GM19240 (cell line): Measurements from ENCODE around the gene WDR86.

Source experiments
- DNase-seq: peaks from one replicate; pipeline ENCODE4 v3.0.0; 2011; ENCODE audit warnings: low spot score; ENCODE audit not compliant: insufficient read length

The WDR86 gene, protein sequence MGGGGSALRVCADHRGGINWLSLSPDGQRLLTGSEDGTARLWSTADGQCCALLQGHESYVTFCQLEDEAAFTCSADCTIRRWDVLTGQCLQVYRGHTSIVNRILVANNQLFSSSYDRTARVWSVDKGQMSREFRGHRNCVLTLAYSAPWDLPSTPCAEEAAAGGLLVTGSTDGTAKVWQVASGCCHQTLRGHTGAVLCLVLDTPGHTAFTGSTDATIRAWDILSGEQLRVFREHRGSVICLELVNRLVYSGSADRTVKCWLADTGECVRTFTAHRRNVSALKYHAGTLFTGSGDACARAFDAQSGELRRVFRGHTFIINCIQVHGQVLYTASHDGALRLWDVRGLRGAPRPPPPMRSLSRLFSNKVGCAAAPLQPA

DNA sequence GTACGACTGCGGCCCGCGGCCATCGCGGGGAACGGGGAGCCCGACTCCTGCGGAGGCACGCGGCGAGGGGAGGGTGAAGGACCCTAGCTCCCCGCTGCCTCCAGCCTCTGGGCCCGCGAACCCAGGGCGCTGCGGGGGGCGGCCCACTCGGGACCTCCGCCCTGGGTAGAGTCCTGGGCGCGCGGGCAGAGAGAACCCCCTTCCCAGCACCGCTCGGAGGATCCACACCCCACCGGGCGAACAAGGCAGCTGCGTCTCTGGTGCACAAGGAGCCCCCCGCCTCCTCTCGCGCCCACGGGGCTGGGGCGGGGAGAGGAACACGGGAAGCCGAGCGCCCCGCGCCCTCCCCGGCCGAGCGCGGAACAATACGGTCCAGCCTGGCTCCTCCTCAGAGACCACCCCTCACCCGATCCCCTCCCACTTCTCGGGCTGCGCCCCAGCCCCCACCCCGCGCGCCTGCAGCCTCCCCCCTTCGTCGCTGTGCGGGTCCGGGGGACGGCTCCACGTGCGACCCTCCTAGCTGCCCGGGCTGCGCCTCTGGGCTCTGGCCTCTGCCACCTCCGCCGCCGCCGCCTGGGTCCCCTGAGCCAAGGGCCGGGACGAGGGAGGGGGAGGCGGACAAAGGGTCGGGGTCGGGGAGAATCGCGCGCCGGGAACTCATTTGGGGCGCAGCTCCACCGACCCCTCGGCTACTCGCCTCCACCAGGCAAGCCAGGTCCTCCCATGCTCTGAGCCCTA lies at the start of gene WDR86:
Gene WDR86 (minus strand): TSS at position 372 of the 738 bp plus-strand sequence. CDS start 449 bp downstream, outside the sequence.
- no peak for DNase-seq

DNA sequence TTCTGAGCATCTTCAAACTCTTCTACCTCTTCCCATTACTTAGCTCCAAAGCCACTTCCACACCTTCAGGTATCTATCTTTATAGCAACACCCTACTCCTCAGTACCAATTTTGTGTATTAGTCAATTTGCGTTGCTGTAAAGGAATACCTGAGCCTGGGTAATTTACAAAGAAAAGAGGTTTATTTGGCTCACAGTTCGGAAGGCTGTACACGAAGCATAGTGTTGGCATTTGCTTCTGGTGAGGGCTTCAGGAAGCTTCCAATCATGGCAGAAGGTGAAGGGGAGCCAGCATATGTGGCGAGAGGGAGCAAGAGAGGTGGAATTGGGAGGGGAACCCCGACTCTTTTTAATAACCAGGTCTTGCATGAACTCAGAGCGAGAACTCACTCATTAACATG lies 47.7 kb upstream of the WDR86 start:
- DNase-seq: no peak

DNA sequence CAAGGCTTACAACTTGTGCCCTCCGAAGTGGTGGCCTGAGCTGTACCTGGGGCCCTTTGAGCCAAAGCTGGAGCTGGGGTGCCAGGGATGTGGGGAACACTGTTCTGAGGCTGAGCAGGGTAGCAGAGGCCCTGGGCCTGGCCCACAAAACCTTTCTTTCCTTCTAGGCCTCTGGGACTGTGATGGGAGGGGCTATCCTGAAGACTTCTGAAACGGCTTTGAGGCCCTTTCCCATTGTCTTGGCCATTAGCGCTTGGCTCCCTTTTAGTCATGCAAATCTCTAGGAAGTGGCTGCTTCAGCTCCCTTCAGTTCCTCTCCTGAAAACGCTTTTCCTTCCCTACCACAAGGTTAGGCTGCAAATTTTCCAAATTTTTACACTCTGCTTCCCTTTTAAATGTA lies 46.9 kb upstream of the WDR86 start:
- no peak for DNase-seq

DNA sequence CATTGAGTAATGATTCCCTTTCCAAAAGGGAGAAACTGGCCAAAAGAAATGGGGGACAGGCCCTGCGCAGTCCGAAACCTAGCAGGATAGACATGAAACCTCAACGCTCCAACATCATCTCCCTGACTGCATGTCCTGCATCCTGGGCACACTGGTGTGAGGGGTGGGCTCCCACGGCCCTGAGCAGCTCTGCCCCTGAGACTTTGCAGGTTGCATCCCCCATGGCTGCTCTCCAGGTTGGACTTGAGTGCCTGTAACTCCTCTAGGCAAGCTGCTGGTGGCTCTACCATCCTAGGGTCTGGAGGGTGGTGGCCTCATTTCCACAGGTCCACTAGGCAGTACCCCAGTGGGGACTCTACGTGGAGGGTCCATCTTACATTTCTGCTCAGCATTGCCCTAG lies 46.4 kb upstream of the WDR86 start:
- DNase-seq: no peak

DNA sequence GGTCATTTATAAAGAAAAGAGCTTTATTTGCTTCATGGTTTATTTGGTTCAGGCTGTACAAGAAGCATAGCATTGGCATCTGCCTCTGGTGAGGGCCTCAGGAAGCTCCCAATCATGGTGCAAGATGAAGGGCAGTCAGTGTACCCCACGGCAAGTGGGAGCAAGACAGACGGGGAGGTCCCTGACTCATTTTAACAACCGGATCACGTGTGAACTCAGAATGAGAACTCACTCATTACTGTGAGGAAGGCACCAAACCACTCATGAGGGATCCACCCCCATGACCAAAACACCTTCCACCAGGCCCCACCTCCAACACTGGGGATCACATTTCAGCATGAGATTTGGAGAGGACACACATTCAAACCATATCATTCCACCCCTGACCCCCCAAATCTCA lies 45.9 kb upstream of the WDR86 start:
- DNase-seq: no peak

DNA sequence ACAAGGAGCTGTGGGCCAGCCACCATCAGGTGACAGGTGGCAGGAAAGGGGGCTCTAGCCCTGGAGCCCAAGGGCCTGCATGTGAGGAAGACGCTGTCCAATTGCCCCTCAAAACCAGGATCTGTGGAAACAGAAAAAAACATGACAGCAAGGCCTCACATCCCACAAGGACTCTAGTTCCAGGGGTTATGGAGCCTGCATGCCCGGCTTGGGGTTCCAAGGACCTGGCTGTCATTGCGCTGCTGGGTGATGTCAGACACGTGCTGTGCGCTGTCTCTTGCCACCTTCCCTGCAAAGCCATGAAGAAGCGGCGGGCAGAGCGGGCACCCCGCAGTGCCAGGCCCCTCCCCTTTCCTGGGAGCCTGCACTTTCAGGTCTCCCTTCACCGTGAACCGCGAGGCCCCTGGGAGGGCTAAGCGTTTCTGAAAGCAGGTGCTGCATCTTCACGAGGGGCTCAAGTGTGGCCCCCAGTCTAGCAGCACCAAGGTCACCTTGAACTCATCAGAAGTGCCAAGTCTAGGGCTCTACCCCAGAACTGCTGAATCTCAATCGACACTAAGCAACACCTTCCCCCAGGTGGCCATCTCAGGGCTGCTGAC lies 45.2 kb upstream of the WDR86 start:
- no peak for DNase-seq

DNA sequence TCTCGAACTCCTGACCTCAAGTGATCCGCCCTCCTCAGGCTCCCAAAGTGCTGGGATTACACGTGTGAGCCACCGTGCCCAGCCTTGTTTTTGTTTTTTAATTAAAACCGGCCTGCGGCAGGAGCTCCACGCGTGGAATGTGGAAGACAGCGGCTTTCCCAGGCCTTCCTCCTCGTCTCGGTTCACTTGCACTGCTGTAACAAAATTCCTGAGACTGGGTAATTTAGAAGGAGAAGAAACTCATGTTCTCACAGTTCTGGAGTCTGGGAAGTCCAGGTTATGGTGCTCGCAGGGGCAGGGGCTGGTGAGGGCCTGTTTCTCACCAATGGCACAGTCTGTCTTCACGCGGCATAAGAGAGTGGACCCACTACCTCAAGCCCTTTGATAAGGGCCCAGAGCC lies 44.5 kb upstream of the WDR86 start:
- DNase-seq: no peak

DNA sequence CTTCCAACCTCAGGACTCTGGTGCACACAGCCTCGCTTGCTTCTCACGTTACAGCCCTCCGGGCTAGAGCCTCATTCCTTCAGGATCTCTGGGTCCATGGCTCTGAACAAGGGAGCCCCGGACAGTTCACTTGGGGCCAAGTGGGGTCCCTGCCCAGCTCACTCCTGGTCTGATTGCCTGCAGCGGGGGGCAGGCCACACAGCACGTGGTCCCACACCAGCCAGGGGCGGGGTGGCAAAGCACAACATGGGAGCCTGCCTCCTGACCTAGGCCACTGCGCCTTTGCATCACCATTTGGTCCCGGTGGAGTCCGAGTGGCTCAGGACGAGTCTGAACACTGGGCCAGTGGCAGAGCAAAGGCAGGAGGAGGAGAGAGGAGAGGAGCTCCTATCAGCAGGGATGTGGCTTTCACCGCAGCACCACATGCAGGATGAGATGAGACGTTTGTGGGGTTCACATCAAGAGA lies 43.5 kb upstream of the WDR86 start:
- DNase-seq: no peak

DNA sequence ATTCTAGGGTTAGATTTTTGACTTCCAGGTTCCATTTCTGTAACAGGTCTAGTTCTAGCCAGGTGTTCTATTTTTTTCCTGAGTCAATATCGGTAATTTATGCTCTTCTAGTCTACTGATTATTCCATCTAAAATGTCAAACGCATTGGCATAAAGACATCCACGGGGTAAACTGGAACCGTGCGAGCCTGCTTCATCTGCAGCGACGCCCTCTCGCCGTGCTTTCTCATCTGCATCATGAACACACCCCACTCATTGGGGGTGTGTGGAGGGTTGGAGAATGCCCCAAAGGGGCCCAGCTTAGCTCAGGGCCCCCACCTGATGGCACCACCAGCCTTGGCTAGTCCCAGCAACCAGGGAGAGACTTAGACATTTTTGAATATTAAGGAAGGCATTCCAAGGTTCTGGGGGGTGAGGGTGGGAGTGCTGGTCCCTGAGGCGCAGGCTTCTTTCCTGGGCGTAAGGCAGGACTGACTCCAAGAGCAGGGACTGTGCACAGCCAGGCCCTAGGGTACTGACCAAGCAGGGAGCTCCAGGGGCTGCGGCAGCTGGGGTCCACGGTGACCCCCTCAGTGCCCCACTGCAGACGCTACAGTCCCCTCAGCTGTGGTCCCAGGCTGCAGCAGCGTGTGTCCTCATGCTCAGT lies 43.0 kb upstream of the WDR86 start:
- DNase-seq: no peak

DNA sequence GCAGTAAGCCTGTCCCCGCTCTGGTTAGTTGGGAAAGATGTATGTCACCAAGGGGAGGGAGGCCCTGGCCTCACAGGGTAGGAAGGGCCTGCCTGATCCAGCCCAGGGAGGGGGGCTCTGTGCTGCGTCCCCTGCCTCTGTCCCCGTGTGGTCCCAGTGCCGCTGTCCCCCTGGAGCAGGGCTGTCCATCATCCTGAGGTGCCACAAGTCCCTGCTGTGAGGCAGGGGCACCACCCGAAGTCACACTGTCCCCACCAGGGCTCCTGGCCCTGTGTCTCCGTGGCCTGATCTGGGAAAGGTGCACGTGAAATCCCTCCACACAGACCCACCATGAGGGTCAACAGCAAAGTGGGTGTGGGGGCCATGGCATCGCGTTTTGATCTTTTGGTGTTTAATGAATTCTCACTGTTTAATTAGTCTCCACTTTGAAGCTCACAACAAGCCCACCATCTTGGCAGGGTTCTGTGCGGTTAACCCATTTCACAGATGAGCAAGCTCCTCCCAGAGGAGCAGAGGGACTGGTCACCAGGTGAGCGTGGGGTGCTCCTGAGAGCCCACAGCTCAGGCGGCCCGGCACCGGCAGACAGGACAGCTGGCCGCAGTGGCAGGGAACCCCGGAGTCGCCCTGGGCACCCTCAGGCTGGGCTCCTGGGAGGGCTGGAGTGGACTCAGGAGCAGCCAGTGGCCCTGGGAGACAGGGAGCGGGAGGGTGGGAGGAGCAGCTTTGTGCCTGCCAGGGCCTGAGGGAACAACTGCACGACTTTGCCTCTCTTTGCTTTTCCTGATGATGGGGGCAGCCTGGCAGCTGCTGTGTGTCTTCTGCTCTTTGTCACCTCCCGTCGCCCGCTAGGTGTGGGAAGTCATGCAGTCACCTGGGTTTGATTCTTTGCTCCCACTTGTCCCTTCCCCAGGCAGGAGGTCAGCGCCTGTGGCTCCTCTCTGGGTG lies 42.1 kb upstream of the WDR86 start:
- no peak for DNase-seq

DNA sequence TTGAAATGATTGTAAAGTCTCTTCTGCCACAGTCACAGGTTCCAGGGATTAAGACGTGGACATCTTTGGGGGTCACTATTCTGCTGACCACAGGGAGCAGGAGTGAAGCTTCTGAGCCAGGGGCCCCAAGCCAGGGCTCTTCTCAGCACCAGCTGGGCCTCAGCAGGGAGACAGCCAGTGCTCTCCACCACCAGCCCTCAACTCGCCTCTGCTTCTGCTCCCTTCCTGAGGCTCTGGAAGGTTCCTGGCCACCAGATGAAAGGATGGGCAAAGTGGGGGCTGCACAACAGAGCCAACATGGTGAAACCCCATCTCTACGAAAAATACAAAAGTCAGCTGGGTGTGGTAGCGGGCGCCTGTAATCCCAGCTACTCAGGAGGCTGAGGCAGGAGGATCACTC lies 41.3 kb upstream of the WDR86 start:
- no peak for DNase-seq

DNA sequence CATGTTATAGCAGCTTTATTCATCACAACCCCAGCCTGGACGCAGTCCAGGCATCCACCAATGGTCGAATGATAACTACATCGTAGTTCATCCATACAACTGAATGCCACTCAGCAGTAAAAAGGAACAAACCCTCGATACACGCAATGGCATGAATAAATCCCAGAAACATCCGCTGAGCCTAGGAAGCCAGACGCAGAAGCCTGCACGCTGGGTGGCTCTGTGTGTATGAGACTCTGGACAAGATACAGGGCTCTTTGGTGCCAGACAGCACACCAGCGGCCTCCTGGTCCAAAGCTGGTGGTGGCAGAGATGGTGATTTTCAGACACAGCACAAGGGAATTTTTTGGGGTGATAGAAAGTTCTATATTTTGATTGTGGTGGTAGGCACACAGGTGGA lies 40.2 kb upstream of the WDR86 start:
- no peak for DNase-seq

DNA sequence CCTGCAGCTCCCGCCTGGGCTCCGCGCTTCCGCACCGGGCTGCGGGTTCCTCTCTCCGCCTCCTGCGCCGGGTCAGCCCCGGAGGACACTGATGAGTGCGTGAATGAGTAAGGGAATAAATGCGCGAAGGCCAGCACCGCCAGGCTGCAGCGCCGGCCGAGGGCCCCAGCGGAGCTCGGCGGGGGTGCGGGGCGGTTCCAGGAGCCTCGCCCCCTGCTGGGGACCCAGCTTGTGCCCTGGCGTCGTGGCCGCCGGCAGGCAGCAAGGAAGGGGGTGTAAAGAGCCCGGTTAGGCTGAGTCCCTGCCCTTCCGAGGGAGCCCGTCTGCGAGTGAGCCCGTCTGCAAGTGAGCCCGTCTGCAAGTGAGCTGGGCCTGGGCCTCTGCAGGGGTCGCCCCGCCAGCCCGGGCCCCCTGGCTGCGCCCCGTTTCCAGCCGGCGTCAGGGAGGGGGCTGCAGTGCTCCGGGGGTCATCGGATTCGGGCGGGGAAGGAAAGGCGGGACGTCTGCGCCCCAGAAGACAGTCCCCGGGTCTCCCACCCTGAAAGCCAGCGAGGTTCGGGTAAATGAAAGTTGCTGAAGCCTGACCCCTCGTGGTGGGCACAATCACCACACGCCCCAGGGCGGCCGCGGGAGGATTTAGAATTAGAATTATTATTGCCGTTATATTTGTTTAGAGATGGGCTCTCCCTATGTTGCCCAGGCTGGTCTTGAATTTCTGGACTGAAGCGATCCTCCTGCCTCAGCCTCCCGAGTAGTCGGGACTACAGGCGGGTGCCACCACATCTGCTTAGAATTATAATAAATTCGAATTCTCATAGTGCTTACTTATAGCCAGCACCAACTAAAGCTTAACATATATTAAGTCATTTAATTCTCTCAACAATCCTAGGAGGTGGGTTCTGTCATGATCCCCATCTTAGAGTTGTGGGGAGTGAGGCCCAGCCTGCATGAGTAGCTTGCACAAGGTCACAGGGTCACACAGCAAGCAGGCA lies 38.7 kb upstream of the WDR86 start:
- DNase-seq: peak; percentile 66

DNA sequence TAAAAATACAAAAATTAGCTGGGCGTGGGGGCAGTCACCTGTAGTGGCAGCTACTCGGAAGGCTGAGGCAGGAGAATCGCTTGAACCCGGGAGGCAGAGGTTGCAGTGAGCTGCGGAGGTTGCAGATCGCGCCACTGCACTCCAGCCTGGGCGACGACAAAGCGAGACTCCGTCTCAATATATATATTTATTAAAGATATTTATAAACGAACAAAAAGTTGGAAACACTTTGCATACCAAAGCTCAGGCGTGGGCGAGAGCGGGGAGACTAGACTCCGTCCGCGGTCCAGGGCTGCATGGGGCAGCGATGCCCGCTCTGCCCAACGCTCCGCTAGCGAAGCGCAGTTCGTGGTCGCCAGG lies 38.0 kb upstream of the WDR86 start:
- no peak for DNase-seq

DNA sequence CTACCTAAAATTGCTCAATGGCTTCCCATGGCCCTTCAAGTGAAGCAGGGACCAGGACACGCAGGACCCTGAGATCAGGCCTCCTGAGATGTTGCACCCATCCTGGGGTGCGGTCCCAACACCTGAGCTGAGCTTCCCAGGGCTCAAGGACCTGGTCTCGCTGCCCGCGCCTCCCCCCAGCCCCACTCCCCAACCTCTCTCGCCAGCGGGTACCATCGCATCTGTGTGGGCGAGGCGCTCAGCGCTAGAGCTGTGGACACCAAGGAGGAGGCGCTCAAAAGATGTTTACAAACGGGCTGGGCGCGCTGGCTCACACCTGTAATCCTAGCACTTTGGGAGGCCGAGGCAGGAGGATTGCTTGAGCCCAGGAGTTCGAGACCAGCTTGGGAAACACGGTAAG lies 37.5 kb upstream of the WDR86 start:
- no peak for DNase-seq

DNA sequence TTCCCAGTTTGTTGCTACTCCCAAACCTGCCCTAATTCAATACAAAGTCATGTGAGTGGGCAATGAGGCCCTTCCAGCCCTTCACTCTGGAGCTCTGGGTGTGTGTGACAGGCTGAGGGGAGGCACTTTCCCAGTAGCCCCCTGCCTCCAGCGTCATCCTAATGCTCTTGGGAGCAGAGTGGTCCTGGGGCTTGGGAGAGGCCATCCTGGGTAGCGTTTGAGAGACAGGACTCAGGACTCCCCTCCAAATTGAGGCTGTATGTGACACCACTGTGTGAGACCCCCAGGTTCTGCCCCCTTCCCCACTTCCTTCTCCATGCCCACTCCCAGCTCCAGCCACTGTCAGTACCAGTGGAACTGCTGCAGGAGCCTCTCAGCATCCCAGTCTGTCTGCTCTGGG lies 36.6 kb upstream of the WDR86 start:
- DNase-seq: no peak

DNA sequence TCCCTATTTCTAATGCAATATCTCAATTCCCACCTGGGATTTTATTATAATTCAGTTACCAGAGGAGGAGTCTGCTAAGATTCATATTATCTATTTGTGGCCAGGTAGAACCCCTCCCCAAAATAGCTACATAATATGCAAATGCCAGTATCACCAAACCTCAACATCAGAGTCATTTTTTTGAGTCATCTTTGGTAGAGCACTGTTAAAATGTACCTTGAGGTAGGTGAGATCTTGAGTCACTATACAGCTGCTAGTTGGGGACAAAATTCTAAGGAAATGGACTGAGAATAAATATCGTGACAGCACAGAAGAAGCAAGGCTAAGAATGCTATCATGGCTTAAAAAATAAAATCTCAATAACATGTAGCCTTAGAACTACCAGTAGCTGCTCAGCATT lies 34.8 kb upstream of the WDR86 start:
- no peak for DNase-seq

DNA sequence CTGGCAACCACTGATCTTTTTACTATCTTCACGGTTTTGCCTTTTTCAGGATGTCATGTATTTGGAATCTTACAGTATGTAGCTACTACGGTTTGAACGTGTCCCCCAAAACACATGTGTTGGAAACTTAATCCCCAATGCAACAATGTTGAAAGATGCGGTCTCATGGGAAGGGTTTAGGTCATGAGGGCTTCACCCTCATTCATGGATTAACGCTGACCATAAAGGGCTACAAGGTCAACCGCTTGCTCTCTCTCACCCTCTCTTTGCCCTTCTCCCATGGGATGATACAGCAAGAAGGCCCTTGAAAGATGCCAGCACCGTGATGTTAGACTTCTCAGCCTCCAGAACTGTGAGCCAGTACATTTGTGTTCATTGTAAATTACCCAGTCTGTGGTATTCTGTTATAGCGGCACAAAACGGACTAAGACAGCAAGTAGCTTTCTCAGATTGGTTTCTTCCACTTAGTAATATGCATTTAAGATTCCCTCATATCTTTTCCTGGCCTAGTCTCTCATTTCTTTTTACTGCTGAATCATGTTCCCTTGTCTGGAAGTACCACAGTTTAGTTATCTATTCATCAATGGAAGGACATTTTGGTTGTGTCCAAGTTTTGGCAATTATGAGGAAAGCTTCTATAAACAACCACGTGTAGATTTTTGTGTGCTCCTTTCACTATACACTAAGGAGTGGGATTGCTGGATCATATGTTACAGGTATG lies 33.1 kb upstream of the WDR86 start:
- DNase-seq: no peak
